ENCODE results near the gene REG4. TPM values are rescaled to one million over a fixed set of nuclear protein-coding genes. Genes with fewer than 3 reads are reported as not detected.

REG4 gene
- not detected in 2 replicates for total RNA-seq

GRCh38 chr1:119811387-119811786 is at the start of gene REG4:
REG4 (minus strand) TSS chr1:119811460; CDS start chr1:119808769, 2,691 bp downstream.

GRCh38 chr1:119768778-119769177 is 42.5 kb downstream of the REG4 start, which contains the start of gene HMGCS2:
HMGCS2 (minus strand) TSS chr1:119768905; CDS start chr1:119768844, 61 bp downstream.

Other genes with a start within 250 kb of the REG4 start
- gene ZNF697, start 163.2 kb downstream of the REG4 start, total RNA-seq = 7.2 and 8.9 TPM in 2 replicates
- gene PHGDH, start 99.5 kb downstream of the REG4 start, total RNA-seq = 184 and 311 TPM in 2 replicates
- gene HMGCS2, start 42.6 kb downstream of the REG4 start, total RNA-seq = not detected in 2 replicates
- not detected in 2 replicates for gene ADAM30, start 85.1 kb upstream of the REG4 start, total RNA-seq